ENCODE measurements around the gene LHX4.
A peak's percentile ranks its signal among the peaks of the same experiment; 100 is the strongest.

The LHX4 gene

DNA sequence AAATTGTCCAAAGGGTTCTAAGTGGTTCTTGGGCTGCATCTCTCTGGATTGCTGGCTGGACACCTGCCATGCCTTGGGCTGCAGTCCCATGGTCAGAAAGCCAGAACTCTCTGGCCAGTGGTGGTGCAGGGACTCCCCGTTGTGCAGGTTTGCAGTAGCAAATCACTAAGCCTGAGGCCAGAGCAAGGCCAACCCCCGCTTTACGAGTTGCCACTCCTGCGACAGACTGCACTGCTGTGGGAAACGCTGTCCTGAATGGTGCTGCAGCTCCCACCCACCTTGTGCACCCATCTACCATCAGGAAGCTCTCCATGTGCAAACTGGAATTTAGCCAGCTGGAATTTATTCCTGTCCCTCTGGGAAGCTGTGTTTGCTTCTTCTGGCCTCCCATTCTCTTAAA, 45.7 kb downstream of the LHX4 start:
- DNase-seq, result no peak

DNA sequence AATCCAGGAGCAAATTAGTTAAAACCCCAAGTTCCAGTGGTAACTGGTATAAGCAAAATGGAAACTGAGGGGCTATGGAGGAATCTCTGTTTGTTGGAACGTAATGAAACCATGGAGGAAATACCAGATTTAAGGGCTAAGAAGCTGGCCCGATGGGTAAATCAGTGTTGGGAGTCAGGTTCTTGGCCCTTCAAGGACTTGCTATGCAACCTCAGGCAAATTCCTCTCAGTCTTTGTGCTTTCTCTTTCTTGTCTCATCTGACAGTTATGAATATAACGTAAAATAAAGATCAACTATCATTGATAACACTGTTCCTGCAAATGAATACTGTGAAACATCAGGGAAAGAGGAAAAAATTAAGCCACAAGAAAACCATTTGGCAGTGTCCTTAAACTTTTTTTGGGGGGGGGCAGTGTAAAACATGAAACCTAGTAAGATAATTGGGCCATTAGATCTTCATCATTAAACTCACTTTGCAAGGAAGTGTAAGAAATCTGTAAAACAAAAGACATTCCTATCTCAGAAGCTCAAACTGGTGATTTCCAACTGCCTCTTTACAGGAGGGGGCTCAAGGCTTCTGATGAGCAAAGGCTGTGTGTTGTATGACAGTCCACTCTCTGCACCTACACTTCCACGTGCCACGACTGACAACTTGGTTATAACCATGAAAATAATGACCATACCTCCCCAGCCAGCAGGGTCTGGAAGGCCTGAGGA, 47.6 kb downstream of the LHX4 start:
- no peak for DNase-seq

DNA sequence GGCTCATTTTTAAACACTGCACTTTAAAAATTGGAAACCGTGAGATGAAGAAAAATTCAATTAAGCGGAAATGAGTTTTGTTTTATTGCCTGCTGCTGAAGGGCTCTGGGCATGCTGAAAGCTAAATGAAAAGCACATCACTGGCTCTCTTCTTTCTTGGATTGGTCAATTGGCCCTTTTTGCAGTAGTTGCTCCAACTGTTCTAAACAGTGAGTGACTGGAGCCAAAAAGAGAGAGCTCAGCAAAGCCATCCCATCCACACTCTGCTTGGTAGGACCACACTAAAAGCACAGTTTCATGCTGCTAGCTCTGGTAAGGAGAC, 48.1 kb downstream of the LHX4 start:
- no peak for DNase-seq

DNA sequence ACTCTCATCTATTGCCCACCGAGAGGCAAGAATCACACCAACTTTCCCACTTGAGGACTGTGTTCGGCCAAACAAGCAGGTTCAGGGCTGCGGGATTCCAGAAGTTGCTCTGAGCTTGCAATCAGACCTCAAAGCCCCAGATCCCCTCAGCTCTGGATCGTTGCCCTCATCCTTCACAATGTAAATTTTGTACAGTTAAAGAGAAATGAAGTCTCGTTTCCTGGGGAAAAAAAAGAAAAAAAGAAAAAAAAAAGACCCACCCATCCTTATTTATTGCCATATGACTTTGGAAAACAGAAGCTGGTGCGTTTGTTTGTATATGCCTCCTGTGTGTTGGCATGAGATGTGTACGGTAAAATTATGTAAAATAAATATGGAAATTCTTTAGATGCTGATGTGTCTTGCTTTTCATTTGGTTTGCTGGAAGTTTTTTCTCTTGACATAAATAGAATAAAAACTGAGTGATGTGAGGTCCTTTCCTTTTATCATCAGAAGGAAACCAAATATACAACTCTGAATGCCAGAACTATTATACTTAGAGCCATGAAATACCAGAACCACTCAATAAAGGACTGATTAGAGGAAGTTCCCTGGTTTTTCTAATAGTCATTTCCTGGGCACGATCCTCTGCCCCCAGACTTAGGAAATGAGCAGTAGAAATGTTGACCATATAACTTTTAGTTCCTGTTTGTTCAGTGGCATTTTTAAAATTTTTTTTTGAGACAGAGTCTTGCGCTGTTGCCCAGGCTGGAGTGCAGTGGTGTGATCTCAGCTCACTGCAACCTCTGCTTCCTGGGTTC, 48.7 kb downstream of the LHX4 start:
- peak; percentile 18 for DNase-seq

DNA sequence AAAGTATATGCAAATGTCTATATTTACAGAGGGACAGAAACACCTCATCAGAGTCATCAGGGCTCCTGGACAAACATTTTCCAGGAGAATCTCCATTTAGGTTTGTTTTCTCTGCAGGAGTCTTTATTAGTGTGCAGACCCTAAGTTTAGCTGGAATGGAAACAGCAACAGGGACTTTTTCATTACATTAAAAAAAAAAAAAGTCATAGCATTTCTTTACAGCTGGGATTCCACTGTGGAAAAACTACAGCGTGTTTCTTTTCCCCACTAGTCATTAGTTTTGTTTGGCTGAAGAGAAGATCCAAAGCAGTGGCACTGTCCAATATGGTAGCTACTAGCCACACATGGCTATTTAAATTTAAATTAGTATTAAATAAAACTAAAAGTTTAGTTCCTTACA, 49.6 kb downstream of the LHX4 start:
- no peak for DNase-seq

DNA sequence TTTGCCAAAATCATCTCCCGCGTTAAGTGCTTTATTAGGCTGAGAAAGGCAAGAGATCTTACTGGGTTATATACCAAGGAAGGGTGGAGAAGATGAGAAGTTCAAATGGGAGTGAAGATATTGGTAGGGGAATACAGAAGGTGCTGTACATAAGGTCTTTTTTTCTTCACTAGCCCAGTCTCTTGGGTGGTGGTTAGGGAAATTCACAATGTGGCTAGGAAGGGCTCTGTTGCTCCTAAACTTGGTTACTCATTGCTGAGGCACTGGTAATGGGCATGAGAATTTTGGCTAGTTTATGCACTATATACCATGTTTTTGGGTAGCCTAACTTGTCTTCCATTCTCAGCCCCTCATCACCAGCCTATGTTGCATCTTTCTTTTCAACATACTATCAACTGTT, 50.6 kb downstream of the LHX4 start:
- DNase-seq, result no peak

DNA sequence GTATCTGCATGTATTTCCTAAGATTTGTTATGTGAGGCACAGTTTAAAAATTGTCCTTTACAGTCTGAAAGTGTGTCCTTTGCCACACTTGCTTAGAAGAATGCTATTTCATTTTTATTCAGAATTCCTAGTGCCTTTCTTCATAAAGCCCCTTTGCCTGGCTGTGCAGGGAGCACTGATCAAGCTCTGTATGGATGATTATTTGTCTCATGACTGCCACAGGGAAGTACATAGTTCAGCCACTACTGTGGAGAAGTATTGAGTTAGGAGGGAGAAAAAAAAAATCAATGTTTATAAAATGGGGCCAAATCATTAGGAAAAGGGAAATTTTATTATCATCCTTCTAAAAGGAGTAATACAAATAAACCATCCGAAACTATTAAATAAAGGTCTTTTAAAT, 51.4 kb downstream of the LHX4 start:
- no peak for DNase-seq

DNA sequence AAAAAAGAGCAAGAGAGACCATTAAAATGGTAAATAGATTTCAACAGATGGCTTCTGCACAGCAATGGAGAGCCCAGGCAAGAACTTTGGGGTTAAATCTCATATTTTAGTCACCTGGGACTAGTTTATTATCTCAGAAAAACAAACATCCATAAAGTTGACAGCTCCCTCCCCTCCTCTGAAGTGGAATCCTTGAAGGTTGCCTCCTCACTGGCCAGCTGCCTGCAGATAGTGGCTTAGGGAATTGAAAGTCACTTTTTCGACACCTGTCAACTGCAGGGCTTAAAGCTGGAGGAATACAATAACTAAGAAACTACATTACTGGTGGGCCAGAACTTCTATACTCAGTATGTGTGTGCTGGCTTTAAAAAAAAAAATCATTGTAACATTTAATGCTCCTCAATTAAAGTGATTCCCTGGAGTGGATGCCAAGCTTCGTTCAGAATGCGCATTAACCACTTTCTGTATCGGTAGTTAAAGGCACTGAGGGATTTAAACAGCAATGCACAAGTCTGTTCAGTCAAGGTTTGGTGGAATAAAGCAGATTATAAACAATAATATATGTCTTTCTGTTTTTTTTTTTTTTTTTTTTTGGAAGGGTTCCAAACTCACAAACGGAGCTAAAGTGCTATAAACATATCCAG, 52.5 kb downstream of the LHX4 start:
- DNase-seq, result no peak

DNA sequence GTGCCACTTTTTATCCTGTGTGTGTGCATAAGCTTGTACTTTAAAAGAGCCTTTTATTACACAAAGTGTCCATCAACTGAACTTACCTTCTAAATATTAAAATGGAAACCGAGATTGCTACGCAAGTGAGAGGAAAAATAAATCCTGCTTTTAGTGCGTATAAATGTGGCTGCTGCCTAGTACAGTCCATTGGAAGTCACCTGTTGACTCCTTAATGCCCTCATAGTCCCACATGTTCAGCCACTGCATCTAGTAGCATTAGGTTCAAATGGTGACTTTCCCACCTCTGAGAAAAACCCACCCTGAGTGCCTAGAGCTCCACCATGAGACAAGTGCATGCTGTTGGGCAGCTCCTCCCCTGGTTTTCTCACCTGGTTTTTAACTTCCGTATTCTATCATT, 53.0 kb downstream of the LHX4 start:
- no peak for DNase-seq

DNA sequence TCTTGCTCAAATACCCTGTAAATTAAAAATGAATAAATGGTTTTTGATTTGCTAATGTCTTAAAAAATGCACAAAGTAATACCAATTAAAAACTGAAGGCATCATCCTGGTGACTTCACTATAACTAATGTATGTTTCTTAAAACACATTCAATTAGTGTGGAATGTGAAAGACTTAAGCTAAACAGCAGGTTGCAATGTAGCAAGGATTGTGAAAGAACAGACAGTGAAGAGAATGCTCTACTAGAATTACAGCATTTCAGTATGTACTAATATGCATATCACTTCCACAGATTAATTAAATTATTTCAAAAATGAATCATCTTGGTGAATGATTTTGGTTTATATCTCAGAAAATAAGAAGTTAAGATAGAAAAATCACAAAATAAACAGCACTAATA, 56.4 kb downstream of the LHX4 start:
- no peak for DNase-seq

DNA sequence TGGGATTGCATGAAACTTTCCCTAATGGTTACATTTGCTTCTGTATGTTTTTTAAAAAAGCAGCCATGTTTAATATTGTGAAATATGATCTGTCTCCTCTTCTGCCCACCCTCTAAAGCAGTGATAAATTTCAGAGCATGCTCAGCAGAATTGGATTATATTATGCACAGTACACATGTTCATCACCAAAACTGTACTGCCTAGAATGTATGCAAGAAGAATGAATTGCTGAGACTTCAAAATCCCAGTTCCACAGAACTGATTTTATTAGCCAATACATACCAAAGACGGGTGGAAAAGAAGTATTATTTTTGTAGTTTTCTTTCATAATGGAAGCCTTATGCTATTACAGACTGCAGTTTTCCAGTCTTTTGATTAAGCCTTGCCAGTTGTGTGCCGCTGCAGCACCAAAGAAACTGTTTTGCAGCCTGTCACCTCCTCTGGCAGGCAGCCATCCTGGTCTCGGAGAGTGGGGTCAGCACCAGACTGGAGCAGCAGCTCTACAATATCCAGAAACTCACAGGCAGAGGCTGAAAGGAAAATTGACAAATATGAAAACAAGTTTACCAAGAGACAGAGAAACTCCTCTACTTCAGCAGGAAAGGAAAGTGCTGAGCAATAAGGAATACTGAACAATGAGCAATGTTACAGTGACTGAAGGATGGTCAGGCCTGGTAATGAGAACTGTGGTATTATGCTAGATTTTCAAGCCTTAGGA, 58.1 kb downstream of the LHX4 start:
- DNase-seq, result no peak

DNA sequence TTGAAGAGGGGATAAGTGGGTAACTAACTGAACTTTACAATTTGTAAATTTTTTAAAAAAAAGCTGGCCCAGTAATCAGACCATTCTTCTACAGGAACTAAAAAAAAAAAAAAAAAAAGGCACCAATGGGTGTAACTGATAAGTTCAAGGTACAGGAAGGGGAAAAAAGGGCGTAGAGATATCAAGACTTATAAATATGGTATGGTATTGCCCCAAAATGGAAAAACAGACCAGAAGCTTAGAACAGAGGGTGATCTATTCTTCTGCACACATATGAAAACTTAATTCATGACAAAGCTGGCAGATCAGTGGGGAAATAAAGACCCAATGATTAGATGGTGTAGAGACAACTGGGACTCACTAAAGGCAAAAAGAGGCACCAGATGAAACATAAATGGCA, 58.9 kb downstream of the LHX4 start:
- no peak for DNase-seq

DNA sequence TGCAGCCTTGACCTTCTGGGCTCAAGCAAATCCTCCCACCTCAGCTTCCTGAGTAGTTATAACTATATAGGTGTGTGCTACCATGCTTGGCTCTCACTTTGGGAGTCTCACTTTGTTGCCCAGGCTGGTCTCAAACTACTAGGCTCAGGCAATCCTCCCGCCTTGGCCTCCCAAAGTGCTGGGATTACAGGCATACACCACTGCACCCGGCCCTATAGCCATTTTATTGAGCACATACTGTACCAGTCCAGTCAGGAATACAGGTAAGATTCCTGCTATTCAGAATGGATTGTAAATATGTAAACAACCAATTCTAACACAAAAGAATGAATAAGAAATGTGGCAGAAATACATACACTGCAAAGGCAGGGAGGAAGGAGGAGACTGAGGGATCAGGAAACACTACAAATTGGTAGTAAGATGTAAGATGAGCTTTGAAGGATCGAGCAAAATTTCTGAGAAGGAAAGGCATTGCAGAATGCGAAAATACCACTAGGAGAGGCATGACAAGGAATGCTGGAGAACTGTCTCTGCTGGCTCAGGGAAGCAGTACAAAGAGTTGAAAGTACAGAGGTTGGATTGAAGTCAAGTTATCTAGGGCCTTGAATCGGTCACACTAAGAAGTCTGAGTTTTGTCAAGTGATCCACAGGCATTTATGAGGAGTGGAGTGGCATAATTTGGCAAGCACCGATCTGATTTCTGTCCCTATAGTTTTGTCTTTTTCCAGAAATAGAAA, 60.4 kb downstream of the LHX4 start:
- DNase-seq, result no peak

DNA sequence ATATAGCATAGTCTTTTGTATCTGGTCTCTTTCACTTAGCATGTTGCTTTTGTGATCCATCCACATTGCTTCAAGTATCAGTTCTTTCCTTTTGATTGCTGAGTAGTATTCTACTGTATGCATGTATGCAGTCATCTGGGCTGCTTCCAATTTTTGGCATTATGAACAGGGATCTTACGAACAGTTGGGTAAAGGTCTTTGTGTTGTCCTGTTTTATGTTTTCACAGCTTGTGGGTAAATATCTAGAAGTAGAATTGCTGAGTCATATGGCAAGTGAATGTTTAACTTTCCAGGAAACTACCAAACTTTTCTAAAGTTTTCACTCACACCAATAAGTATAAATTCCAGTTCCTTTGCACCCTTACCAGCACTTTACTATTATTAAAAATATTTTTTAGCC, 60.9 kb downstream of the LHX4 start:
- DNase-seq, result no peak

DNA sequence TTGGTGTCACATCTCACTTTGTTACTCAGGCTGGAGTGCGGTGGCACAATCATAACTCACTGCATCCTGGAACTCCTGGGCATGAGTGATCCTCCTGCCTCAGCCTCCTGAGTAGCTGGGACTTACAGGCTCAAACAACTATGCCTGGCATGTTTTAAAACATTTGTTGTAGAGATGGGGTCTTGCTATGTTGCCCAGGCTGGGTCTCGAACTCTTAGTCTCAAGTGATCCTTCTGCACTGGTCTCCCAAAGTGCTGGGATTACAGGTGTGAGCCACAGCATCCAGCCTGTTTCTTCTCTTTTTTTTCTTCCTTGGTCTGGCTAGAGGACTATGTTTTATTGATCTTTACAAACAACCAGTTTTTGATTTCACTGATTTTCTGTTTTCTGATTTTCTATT, 64.6 kb downstream of the LHX4 start:
- no peak for DNase-seq

DNA sequence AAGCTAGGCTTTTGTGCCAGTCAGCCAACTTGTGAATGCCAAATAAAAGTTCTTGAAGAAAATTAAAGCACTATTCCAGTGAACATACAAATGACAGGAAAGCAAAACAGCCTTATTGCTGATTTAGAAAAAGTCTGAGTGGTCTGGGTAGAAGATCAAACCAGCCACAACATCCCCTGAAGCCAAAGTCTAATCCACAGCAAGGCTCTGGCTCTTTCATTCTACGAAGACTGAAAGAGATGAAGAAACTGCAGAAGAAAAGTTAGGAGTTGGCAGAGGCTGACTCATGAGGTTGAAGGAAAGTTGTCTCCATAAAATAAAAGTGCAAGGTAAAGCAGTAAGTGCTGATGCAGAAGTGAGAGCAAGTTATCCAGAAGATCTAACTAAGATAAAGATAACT, 65.9 kb downstream of the LHX4 start:
- DNase-seq, result no peak

DNA sequence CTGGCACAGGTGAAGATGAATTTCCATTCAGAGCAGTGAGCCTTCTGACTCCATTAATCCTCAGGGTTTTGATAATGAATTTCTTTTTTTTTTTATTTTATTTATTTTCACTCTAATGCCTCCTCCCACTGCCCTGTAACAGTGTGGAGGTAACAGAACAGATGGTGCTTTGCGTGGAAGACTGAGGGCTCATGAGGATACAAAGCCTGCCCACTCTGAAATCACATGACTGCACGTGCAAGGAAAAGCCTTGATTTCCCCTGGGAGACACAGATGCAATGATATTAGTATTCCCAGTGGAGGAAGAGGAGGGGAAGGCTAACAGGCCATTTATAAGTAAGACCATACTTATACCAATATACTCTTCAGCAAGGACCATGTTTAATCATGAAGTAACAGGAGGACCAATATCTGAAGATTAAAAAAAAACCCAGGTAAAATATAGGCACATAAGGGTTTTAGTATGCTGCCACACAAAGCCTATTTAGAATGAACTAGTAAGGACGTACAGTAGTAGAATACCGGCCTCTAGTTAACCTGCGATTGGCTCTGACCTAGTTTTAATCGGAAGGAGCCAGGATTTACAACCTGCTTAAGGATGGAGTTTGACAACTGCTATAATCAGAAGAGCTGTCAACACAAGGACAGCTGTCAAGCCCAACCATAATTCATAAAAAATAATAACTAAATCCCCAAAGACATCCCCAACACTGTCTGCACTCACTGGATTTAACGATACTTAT, 69.6 kb downstream of the LHX4 start:
- DNase-seq, result no peak

DNA sequence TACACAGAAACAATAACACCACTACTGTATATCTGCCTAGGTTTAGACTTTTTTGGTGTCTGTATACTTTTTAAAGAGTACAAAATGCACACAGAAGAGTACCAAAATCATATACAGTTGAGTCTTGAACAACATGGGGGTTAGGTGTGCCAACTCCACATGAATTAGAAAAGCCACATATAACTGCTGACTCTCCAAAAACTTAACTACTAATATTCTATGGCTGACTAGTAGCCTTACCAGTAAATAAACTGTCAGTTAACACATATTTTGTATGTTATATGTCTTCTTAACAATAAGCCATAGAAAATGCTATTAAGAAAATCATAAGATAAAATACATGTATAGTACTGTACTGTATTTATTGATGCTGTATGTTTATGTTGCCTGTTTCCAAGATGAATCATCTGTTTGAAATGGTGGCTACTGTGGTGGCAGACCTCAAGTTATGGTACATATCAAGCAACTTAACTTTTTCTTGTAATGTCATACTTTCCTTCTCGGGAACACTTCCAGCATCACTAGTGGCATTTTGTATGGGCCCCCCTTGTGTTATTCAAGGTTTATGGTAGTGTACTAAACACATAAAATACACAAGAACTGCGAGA, 71.2 kb downstream of the LHX4 start:
- no peak for DNase-seq

DNA sequence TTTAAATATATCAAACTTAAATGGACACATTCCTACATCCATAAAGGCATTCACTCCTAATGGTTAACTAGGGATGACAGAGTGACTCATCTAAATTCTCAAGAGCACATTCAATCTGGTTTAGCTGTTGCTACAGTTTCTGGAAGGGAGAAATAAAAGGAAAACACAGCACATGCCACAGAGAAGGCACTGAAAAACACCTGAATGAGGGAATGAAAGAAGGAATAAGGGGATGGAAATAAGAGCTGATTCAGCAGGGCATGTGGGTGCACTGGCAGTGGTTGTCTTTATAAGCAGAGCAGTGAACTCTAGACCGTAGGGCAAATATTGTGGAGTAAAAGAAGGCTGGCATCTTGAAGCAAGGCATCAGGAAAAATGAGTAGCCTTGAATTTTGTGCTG, 79.3 kb downstream of the LHX4 start:
- DNase-seq, result no peak

DNA sequence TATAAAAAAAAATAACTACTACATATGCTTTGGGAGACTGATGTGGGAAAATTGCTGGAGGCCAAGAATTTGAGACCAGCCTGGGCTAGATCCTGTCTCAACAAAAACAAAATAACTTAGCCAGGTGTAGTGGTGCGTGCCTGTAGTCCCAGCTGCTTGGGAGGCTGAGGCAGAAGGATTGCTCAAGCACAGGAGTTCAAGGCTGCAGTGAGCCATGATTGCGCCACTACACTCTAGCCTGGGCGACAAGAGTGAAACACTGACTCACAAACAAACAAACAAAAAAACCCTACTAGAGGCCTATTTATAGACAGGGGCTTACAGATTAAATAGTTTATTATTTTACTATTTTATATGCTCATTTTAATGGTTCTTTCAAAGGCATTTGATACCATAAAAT, 80.0 kb downstream of the LHX4 start:
- DNase-seq, result no peak

DNA sequence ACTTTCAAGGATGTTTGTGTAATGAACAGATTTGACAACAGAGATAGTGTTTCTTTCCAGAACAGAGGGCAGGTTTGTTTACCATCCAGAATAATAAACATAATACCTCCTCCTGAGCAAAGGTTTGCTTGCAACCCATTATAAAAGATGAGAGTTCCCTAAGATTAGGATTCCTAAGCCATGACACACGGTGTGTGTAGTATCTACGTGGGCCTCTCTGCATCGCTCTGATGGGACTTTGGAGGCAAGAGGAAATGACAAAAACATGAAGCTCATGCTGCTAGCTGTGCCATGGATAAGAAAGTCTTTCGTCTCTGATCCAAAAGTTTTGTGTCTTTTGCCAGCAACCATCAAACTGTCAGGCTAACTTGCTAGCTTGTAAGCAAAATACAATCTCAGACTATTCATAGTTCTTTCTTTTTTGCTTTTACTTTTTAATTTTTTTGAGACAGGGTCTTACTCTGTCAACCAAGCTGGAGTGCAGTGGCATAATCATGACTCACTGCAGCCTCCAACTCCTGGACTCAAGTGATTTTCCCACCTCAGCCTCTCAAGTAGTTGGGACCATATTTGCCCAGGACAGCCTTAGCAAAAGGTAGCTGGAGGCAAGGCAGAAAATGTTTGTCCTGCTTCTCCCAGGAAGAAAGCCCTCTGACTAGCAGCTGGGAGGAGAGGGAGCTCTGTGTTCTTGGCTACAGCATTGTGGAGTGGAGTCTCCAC, 81.1 kb downstream of the LHX4 start:
- no peak for DNase-seq
